ENCODE data around the gene PPARG. TPM values are rescaled to one million over a fixed set of nuclear protein-coding genes. Genes with fewer than 3 reads are reported as not detected.

Gene PPARG
- total RNA-seq, 1 experiment from 2014 or later = 0.79 TPM

DNA sequence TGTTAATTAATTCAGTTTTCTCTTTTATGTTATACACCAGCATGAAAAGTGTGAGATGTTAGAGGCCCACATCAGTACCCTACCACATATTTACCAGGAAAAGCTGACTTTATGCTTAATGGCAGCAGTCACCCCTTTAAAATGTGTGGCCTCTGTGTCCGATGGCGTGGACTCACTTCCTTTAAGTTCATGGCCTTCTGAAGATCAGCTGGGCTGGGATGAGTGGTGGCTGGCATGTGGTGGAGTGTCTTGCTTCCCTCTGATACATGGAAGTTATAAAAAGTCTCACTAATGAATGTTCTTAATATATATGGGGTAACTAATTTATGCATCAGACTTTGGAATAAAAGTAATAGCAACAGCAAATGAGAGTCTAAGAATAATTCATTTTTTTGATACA is 32.1 kb downstream of the PPARG start (continued):
- TF ChIP-seq, protein P1, sequence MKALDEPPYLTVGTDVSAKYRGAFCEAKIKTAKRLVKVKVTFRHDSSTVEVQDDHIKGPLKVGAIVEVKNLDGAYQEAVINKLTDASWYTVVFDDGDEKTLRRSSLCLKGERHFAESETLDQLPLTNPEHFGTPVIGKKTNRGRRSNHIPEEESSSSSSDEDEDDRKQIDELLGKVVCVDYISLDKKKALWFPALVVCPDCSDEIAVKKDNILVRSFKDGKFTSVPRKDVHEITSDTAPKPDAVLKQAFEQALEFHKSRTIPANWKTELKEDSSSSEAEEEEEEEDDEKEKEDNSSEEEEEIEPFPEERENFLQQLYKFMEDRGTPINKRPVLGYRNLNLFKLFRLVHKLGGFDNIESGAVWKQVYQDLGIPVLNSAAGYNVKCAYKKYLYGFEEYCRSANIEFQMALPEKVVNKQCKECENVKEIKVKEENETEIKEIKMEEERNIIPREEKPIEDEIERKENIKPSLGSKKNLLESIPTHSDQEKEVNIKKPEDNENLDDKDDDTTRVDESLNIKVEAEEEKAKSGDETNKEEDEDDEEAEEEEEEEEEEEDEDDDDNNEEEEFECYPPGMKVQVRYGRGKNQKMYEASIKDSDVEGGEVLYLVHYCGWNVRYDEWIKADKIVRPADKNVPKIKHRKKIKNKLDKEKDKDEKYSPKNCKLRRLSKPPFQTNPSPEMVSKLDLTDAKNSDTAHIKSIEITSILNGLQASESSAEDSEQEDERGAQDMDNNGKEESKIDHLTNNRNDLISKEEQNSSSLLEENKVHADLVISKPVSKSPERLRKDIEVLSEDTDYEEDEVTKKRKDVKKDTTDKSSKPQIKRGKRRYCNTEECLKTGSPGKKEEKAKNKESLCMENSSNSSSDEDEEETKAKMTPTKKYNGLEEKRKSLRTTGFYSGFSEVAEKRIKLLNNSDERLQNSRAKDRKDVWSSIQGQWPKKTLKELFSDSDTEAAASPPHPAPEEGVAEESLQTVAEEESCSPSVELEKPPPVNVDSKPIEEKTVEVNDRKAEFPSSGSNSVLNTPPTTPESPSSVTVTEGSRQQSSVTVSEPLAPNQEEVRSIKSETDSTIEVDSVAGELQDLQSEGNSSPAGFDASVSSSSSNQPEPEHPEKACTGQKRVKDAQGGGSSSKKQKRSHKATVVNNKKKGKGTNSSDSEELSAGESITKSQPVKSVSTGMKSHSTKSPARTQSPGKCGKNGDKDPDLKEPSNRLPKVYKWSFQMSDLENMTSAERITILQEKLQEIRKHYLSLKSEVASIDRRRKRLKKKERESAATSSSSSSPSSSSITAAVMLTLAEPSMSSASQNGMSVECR (CRISPR knock-in tag; IDR thresholded peaks at IDR 0.05; ENCODE audit: borderline replicate concordance) = no peak
- TF ChIP-seq, protein P2, sequence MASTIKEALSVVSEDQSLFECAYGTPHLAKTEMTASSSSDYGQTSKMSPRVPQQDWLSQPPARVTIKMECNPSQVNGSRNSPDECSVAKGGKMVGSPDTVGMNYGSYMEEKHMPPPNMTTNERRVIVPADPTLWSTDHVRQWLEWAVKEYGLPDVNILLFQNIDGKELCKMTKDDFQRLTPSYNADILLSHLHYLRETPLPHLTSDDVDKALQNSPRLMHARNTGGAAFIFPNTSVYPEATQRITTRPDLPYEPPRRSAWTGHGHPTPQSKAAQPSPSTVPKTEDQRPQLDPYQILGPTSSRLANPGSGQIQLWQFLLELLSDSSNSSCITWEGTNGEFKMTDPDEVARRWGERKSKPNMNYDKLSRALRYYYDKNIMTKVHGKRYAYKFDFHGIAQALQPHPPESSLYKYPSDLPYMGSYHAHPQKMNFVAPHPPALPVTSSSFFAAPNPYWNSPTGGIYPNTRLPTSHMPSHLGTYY (CRISPR knock-in tag; IDR thresholded peaks at IDR 0.05) = no peak
- TF ChIP-seq ESRRA (CRISPR knock-in tag; IDR thresholded peaks at IDR 0.05; ENCODE audit: borderline replicate concordance) (no peak), TEAD1 (CRISPR knock-in tag; IDR thresholded peaks at IDR 0.05) (no peak), ZNF232 (CRISPR knock-in tag; IDR thresholded peaks at IDR 0.05) (no peak), TCF7 (CRISPR knock-in tag; IDR thresholded peaks at IDR 0.05; ENCODE audit: low read depth) (no peak)

DNA sequence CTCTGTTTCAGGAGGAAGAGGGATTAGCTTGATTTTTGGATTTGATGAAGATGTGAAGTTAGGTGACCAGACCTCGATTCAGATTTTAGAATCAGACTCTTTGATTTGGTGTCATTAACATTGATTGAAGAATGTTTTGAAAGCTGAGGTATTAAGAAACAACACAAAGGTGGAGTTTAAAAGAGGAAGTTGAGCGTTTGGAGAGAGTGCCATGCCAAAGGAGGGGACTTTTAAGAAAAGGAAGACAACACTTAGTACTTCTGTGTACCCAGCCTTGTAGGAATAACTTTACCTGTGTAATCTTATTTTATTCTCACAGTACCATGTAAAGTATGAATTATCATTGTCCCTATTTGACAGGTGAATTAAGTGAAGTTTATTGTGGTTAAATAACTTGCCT is 34.4 kb downstream of the PPARG start:
- CTCF ChIA-PET = no interaction called here
- TF ChIP-seq HMGA2 (CRISPR knock-in tag; IDR thresholded peaks at IDR 0.05) = no peak
- TF ChIP-seq FOXP1 (CRISPR knock-in tag; IDR thresholded peaks at IDR 0.05; ENCODE audit: borderline replicate concordance) = no peak
- TF ChIP-seq ZNF317 (CRISPR knock-in tag; IDR thresholded peaks at IDR 0.05; ENCODE audit: borderline replicate concordance, low read depth) = no peak
- TF ChIP-seq ESRRA (CRISPR knock-in tag; IDR thresholded peaks at IDR 0.05; ENCODE audit: borderline replicate concordance) = no peak
- TF ChIP-seq, protein P3, sequence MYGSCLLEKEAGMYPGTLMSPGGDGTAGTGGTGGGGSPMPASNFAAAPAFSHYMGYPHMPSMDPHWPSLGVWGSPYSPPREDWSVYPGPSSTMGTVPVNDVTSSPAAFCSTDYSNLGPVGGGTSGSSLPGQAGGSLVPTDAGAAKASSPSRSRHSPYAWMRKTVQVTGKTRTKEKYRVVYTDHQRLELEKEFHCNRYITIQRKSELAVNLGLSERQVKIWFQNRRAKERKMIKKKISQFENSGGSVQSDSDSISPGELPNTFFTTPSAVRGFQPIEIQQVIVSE (CRISPR knock-in tag; IDR thresholded peaks at IDR 0.05; ENCODE audit: borderline replicate concordance) = no peak
- TF ChIP-seq, protein P2 (CRISPR knock-in tag; IDR thresholded peaks at IDR 0.05) = no peak
- TF ChIP-seq, protein P4, sequence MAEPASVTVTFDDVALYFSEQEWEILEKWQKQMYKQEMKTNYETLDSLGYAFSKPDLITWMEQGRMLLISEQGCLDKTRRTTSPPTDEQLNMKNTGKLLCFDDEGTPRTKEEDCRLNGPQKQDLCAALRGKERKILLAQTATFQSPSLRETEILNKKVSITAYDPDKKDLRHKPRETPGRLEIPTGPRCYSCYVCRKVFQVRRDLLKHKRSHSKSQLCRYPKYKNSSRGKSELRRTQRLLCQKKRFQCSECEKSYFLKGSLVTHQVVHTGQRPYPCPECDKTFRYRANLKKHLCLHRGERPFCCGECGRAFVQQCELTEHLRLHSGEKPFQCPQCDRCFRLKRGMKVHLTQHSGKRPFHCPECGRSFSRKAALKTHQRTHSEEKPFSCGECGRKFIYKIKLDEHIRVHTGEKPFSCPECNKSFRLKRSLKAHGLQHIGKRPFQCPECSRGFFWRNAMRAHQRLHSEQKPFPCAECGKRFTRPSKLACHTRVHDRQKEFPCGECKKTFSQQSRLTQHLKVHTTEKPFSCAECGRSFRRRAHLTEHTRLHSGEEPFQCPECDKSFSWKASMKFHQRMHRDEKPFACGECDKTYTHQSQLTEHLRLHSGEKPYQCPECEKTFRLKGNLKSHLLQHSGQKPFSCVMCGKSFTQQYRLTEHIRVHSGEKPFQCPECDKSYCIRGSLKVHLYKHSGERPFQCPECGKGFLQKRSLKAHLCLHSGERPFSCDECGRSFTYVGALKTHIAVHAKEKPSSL (CRISPR knock-in tag; conservative IDR thresholded peaks at IDR 0.05) = no peak
- TF ChIP-seq CBFB (CRISPR knock-in tag; IDR thresholded peaks at IDR 0.05; ENCODE audit: low read depth) = no peak
- TF ChIP-seq, protein P5, sequence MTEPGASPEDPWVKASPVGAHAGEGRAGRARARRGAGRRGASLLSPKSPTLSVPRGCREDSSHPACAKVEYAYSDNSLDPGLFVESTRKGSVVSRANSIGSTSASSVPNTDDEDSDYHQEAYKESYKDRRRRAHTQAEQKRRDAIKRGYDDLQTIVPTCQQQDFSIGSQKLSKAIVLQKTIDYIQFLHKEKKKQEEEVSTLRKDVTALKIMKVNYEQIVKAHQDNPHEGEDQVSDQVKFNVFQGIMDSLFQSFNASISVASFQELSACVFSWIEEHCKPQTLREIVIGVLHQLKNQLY (CRISPR knock-in tag; IDR thresholded peaks at IDR 0.05) = no peak
- no peak for TF ChIP-seq EMX1 (CRISPR knock-in tag; IDR thresholded peaks at IDR 0.05)
- no peak for TF ChIP-seq ZNF232 (CRISPR knock-in tag; IDR thresholded peaks at IDR 0.05)
- TF ChIP-seq, protein P6, sequence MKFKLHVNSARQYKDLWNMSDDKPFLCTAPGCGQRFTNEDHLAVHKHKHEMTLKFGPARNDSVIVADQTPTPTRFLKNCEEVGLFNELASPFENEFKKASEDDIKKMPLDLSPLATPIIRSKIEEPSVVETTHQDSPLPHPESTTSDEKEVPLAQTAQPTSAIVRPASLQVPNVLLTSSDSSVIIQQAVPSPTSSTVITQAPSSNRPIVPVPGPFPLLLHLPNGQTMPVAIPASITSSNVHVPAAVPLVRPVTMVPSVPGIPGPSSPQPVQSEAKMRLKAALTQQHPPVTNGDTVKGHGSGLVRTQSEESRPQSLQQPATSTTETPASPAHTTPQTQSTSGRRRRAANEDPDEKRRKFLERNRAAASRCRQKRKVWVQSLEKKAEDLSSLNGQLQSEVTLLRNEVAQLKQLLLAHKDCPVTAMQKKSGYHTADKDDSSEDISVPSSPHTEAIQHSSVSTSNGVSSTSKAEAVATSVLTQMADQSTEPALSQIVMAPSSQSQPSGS (CRISPR knock-in tag; IDR thresholded peaks at IDR 0.05; ENCODE audit: borderline replicate concordance, low read depth) = no peak
- TF ChIP-seq JUN (CRISPR knock-in tag; IDR thresholded peaks at IDR 0.05) = no peak
- TF ChIP-seq ETV6 (CRISPR knock-in tag; IDR thresholded peaks at IDR 0.05) = no peak
- TF ChIP-seq, protein P7, sequence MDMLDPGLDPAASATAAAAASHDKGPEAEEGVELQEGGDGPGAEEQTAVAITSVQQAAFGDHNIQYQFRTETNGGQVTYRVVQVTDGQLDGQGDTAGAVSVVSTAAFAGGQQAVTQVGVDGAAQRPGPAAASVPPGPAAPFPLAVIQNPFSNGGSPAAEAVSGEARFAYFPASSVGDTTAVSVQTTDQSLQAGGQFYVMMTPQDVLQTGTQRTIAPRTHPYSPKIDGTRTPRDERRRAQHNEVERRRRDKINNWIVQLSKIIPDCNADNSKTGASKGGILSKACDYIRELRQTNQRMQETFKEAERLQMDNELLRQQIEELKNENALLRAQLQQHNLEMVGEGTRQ (CRISPR knock-in tag; IDR thresholded peaks at IDR 0.05) = no peak
- TF ChIP-seq ZNF121 (CRISPR knock-in tag; IDR thresholded peaks at IDR 0.05) = no peak
- TF ChIP-seq, protein P8, sequence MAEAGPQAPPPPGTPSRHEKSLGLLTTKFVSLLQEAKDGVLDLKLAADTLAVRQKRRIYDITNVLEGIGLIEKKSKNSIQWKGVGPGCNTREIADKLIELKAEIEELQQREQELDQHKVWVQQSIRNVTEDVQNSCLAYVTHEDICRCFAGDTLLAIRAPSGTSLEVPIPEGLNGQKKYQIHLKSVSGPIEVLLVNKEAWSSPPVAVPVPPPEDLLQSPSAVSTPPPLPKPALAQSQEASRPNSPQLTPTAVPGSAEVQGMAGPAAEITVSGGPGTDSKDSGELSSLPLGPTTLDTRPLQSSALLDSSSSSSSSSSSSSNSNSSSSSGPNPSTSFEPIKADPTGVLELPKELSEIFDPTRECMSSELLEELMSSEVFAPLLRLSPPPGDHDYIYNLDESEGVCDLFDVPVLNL (CRISPR knock-in tag; IDR thresholded peaks at IDR 0.05; ENCODE audit: borderline replicate concordance, low read depth) = no peak
- no peak for TF ChIP-seq PRRX2 (CRISPR knock-in tag; IDR thresholded peaks at IDR 0.05)

More for the DNA sequence above, 34.4 kb downstream of the PPARG start:
- ATAC-seq (no peak), DNase-seq (ENCODE audit: low spot score) (no peak)
- H3K9me3 Mint-ChIP-seq = no peaks in the 10 kb centered on the region
- POLR2A ChIA-PET = no interaction called here
- H3K4me3 Mint-ChIP-seq = no peak overlapping the region
- no peaks in the 10 kb centered on the region for H3K36me3 Mint-ChIP-seq
- H3K27ac Mint-ChIP-seq = no peak overlapping the region
- peaks cover 9% of the 10 kb centered on the region for H3K4me1 Mint-ChIP-seq
- H3K27me3 Mint-ChIP-seq (ENCODE audit: low read depth) = peaks cover 3% of the 10 kb centered on the region; the same call in 1 of the 2 replicates
